HepG2 (cell line): Measurements from ENCODE around the gene CNOT10. TPM values are rescaled to one million over a fixed set of nuclear protein-coding genes. Genes with fewer than 3 reads are reported as not detected.

Experiments
- DDIT3 ChIP-seq: sonication (generic); formaldehyde crosslinking; IDR thresholded peaks from 2 replicates; pipeline ENCODE4 v1.4.0; 2020; ENCODE audit warnings: mild to moderate bottlenecking, missing genetic modification reagents
- FOXP1 ChIP-seq, 2 experiments: fragments of 450-650 bp in 1 of 2; IDR thresholded peaks; 2 replicates each; pipeline ENCODE4 v1.6.1; 2017 to 2018; ENCODE audit warnings: antibody characterized with exemption in 1 of 2
- GABPA ChIP-seq, 2 experiments: IDR thresholded peaks; 2 replicates each; pipeline ENCODE4 v1.6.1; 2011 to 2016; ENCODE audit warnings: low read depth in 2 of 2, low read length in 1 of 2, missing biosample characterization in 1 of 2, missing genetic modification characterization in 1 of 2
- JUN ChIP-seq: sonication (generic); formaldehyde crosslinking; IDR thresholded peaks from 2 replicates; pipeline ENCODE4 v1.4.0; 2020; ENCODE audit warnings: mild to moderate bottlenecking, missing genetic modification reagents
- KLF6 ChIP-seq: IDR thresholded peaks from 2 replicates; pipeline ENCODE4 v1.8.0; 2016; ENCODE audit warnings: missing biosample characterization, missing genetic modification reagents
- NFE2 ChIP-seq: sonication (generic); formaldehyde crosslinking; IDR thresholded peaks from 2 replicates; pipeline ENCODE4 v1.4.0; 2020; ENCODE audit warnings: missing genetic modification reagents
- PHF21A ChIP-seq: sonication (generic); formaldehyde crosslinking; IDR thresholded peaks from 2 replicates; pipeline ENCODE4 v1.5.0; 2020; ENCODE audit warnings: mild to moderate bottlenecking, missing genetic modification reagents
- POLR2G ChIP-seq: fragments of 200-400 bp; formaldehyde crosslinking; IDR thresholded peaks from 2 replicates; pipeline ENCODE4 v1.6.1; 2018; ENCODE audit warnings: mild to moderate bottlenecking, low read depth, low read length, moderate library complexity
- REST ChIP-seq, 2 experiments: IDR thresholded peaks; 2 replicates each; pipeline ENCODE4 v1.6.1; 2011 to 2012; ENCODE audit warnings: low read length in 2 of 2, borderline replicate concordance in 1 of 2, low read depth in 1 of 2, mild to moderate bottlenecking in 1 of 2, moderate library complexity in 1 of 2
- SMYD3 ChIP-seq: sonication (generic); formaldehyde crosslinking; IDR thresholded peaks from 2 replicates; pipeline ENCODE4 v1.8.1; 2023; ENCODE audit warnings: mild to moderate bottlenecking, missing genetic modification reagents
- ZFP41 ChIP-seq: sonication (generic); formaldehyde crosslinking; IDR thresholded peaks from 2 replicates; pipeline ENCODE4 v1.4.0; 2020; ENCODE audit warnings: mild to moderate bottlenecking, missing genetic modification reagents, borderline replicate concordance
- ZNF432 ChIP-seq: sonication (generic); formaldehyde crosslinking; IDR thresholded peaks from 2 replicates; pipeline ENCODE4 v1.5.0; 2020; ENCODE audit warnings: missing genetic modification reagents, mild to moderate bottlenecking, borderline replicate concordance
- ZNF460 ChIP-seq: sonication (generic); formaldehyde crosslinking; IDR thresholded peaks from 2 replicates; pipeline ENCODE4 v1.5.1; 2020; ENCODE audit warnings: missing genetic modification reagents, mild to moderate bottlenecking, borderline replicate concordance
- polyA plus RNA-seq, 8 experiments: library from polyadenylated mRNA; depleted of rRNA in 3 of 8; stranded (reverse) in 7 of 8; unstranded in 1 of 8; fragments of >200 nt; fragmentation: Illumina TruSeq in 4 of 8; extraction: Trizol in 4 of 8; gene quantifications; 2 replicates each; pipeline versions ENCODE4 v1.2.1 to v1.2.3, GENCODE V29; 2011 to 2016; ENCODE audit warnings: low read depth in 4 of 8, missing spikeins in 1 of 8, mixed read lengths in 1 of 8; ENCODE audit not compliant: insufficient read depth in 1 of 8
- total RNA-seq, 5 experiments: library from RNA; depleted of rRNA; stranded (reverse); fragments of >200 nt; fragmentation: Illumina TruSeq; extraction: Trizol; gene quantifications; 2 replicates each; pipeline ENCODE4 v1.2.3, GENCODE V29; 2016; ENCODE audit warnings: low read depth in 1 of 5
- TF ChIP-seq, protein P1 (sequence below): sonication (generic); formaldehyde crosslinking; IDR thresholded peaks from 2 replicates; pipeline ENCODE4 v1.4.0; 2020; ENCODE audit warnings: missing genetic modification reagents
- TF ChIP-seq, protein P2 (sequence below): sonication (generic); formaldehyde crosslinking; IDR thresholded peaks from 2 replicates; pipeline ENCODE4 v1.5.1; 2020; ENCODE audit warnings: mild to moderate bottlenecking, missing genetic modification reagents
- TF ChIP-seq, protein P3 (sequence below): sonication (generic); formaldehyde crosslinking; IDR thresholded peaks from 2 replicates; pipeline ENCODE4 v1.4.0; 2020; ENCODE audit warnings: mild to moderate bottlenecking, missing genetic modification reagents
- TF ChIP-seq, protein P4 (sequence below): IDR thresholded peaks from 2 replicates; pipeline ENCODE4 v1.6.1; 2016

CNOT10 gene
- total and polyA plus RNA-seq, 2 of the 13 experiments (the other 11 are each of a cell fraction or from before 2014, with no cell fraction given): 21.2 to 34.1 TPM

DNA sequence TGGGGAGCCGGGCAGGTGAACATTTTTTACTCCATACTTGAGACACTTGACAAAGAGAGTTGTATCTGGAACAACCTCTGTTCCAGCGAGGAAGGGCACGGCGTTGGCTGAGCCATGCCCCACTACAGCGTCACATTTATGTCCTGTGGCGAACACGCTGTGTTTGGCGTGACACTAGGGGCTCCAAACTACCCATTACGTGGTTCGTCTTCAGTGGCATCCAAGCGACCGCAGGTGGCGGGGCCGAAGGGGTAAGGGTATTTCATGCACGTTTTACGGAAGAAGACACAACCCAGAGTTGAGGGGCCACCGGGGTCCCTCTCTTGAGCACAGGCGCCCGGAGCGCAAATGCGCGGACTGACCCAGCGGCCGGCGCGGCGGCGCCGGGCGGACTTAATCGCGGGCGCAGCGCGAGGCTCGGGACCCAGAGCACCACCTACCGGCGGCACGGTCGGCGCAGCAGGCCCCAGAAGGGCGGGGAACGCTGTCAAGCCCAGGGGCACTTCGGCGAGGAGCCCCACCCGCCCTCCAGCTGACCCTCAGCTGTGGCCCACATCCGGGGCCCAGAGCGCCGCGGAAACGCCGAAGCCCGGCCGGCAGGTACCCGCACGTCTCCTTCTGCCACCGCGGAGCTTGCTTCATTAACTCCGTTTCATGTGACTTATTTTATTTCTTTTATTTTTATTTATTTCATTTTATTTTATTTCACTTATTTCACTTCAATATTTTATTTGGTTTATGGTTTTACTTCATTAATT is 96.4 kb downstream of the CNOT10 start (continued):
- TF ChIP-seq SMYD3 (CRISPR knock-in tag) (0 out of 2 replicates have a peak, but pooled peaks have one; percentile 14), DDIT3 (CRISPR knock-in tag) (no peak), ZNF460 (CRISPR knock-in tag) (no peak), ZFP41 (no peak), POLR2G (peak; percentile 71), FOXP1 (IDR thresholded peaks at IDR 0.05) (no peak), FOXP1 (CRISPR knock-in tag; IDR thresholded peaks at IDR 0.05) (no peak), ZNF432 (CRISPR knock-in tag) (no peak), KLF6 (CRISPR knock-in tag) (no peak; the same call in 1 of the 2 replicates), PHF21A (peak; percentile 68; the same call in 1 of the 2 replicates), JUN (CRISPR knock-in tag) (no peak), NFE2 (CRISPR knock-in tag) (no peak), REST (IDR thresholded peaks at IDR 0.05; ENCODE audit: borderline replicate concordance in 1 of 2, low read depth in 1 of 2, low read length in 2 of 2) (0 out of 4 replicates have a peak, but pooled peaks of 1 of the 2 experiments have one; percentile 19), GABPA (IDR thresholded peaks at IDR 0.05; ENCODE audit: low read depth, low read length) (peak; percentile 27; the same call in 1 of the 2 replicates), GABPA (CRISPR knock-in tag; IDR thresholded peaks at IDR 0.05; ENCODE audit: low read depth) (peak; percentile 69)
- TF ChIP-seq, protein P1, sequence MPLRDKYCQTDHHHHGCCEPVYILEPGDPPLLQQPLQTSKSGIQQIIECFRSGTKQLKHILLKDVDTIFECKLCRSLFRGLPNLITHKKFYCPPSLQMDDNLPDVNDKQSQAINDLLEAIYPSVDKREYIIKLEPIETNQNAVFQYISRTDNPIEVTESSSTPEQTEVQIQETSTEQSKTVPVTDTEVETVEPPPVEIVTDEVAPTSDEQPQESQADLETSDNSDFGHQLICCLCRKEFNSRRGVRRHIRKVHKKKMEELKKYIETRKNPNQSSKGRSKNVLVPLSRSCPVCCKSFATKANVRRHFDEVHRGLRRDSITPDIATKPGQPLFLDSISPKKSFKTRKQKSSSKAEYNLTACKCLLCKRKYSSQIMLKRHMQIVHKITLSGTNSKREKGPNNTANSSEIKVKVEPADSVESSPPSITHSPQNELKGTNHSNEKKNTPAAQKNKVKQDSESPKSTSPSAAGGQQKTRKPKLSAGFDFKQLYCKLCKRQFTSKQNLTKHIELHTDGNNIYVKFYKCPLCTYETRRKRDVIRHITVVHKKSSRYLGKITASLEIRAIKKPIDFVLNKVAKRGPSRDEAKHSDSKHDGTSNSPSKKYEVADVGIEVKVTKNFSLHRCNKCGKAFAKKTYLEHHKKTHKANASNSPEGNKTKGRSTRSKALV (CRISPR knock-in tag): peak; percentile 96
- TF ChIP-seq, protein P2, sequence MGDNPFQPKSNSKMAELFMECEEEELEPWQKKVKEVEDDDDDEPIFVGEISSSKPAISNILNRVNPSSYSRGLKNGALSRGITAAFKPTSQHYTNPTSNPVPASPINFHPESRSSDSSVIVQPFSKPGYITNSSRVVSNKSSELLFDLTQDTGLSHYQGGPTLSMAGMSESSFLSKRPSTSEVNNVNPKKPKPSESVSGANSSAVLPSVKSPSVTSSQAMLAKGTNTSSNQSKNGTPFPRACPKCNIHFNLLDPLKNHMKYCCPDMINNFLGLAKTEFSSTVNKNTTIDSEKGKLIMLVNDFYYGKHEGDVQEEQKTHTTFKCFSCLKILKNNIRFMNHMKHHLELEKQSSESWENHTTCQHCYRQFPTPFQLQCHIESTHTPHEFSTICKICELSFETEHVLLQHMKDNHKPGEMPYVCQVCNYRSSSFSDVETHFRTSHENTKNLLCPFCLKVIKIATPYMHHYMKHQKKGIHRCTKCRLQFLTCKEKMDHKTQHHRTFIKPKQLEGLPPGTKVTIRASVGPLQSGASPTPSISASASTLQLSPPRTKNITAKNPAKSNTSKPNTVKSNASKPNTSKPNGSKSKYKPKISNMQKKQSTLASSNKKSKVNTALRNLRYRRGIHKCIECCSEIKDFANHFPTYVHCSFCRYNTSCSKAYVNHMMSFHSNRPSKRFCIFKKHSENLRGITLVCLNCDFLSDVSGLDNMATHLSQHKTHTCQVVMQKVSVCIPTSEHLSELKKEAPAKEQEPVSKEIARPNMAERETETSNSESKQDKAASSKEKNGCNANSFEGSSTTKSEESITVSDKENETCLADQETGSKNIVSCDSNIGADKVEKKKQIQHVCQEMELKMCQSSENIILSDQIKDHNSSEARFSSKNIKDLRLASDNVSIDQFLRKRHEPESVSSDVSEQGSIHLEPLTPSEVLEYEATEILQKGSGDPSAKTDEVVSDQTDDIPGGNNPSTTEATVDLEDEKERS (CRISPR knock-in tag): no peak
- TF ChIP-seq, protein P3, sequence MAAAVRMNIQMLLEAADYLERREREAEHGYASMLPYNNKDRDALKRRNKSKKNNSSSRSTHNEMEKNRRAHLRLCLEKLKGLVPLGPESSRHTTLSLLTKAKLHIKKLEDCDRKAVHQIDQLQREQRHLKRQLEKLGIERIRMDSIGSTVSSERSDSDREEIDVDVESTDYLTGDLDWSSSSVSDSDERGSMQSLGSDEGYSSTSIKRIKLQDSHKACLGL (CRISPR knock-in tag): peak; percentile 84; the same call in 1 of the 2 replicates
- TF ChIP-seq, protein P4, sequence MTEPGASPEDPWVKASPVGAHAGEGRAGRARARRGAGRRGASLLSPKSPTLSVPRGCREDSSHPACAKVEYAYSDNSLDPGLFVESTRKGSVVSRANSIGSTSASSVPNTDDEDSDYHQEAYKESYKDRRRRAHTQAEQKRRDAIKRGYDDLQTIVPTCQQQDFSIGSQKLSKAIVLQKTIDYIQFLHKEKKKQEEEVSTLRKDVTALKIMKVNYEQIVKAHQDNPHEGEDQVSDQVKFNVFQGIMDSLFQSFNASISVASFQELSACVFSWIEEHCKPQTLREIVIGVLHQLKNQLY (CRISPR knock-in tag): no peak
